CD14-positive monocyte (primary cell): ENCODE data around the gene ZNF26. TPM values are rescaled to one million over a fixed set of nuclear protein-coding genes. Genes with fewer than 3 reads are reported as not detected.
"Not testable (repeated sequence)": the region's sequence is repeated elsewhere in the genome, so short reads cannot be mapped to it uniquely, and the experiment has no call there.

Source experiments
- DNase-seq, 3 donors: peaks; one replicate each; pipeline ENCODE4 v3.0.0-alpha.2; 2011 to 2022
- H2AFZ ChIP-seq: 2 replicates; pipeline ENCODE4 v1.6.0; 2012; ENCODE audit warnings: mild to moderate bottlenecking, low read depth, low read length, inconsistent platforms; ENCODE audit not compliant: insufficient read depth, poor library complexity, severe bottlenecking
- H3K27ac ChIP-seq, 2 donors: 1 replicate in 1 of 2; 2 replicates in 1 of 2; pipeline ENCODE4 v1.5.1; 2012 to 2013; ENCODE audit warnings: low read length in 2 of 2, control low read depth in 1 of 2, inconsistent platforms in 1 of 2, low read depth in 1 of 2, mild to moderate bottlenecking in 1 of 2
- H3K27me3 ChIP-seq, 2 donors: one replicate each; pipeline versions ENCODE4 v1.6.0 to v1.6.1; 2011 to 2013; ENCODE audit warnings: low read length in 2 of 2; ENCODE audit not compliant: control insufficient read depth in 2 of 2, insufficient read depth in 2 of 2
- H3K36me3 ChIP-seq, 2 donors: replicated peaks in 1 of 2; 1 replicate in 1 of 2; 2 replicates in 1 of 2; pipeline versions ENCODE4 v1.5.1 to v1.6.1; 2012 to 2013; ENCODE audit warnings: low read length in 2 of 2, control low read depth in 1 of 2, inconsistent platforms in 1 of 2, mild to moderate bottlenecking in 1 of 2; ENCODE audit not compliant: insufficient read depth in 2 of 2, control insufficient read depth in 1 of 2
- H3K4me1 ChIP-seq, 2 donors: 1 replicate in 1 of 2; 2 replicates in 1 of 2; pipeline versions ENCODE4 v1.5.1 to v1.6.1; 2012 to 2013; ENCODE audit warnings: low read length in 2 of 2, control low read depth in 1 of 2, inconsistent platforms in 1 of 2, mild to moderate bottlenecking in 1 of 2, moderate library complexity in 1 of 2; ENCODE audit not compliant: insufficient read depth in 2 of 2, control insufficient read depth in 1 of 2
- H3K4me2 ChIP-seq: replicated peaks from 2 replicates; pipeline ENCODE3; 2012; ENCODE audit warnings: low read length, moderate library complexity, mild to moderate bottlenecking; ENCODE audit not compliant: poor library complexity, severe bottlenecking; ENCODE audit errors: extremely low read depth
- H3K4me3 ChIP-seq, 3 experiments: fragments of 200-600 bp in 1 of 3; sonication (generic) in 1 of 3; replicated peaks in 1 of 3; 1 replicate in 2 of 3; 2 replicates in 1 of 3; pipeline ENCODE4 v1.5.1; 2011 to 2013; ENCODE audit warnings: low read length in 3 of 3, mild to moderate bottlenecking in 3 of 3, control low read depth in 2 of 3, low read depth in 2 of 3, inconsistent platforms in 1 of 3, moderate library complexity in 1 of 3
- H3K79me2 ChIP-seq: 2 replicates; pipeline ENCODE4 v1.6.0; 2012; ENCODE audit warnings: mild to moderate bottlenecking, control low read depth, inconsistent platforms, low read length, moderate library complexity; ENCODE audit not compliant: insufficient read depth
- H3K9ac ChIP-seq: 2 replicates; pipeline ENCODE4 v1.6.0; 2017; ENCODE audit warnings: low read length, mild to moderate bottlenecking; ENCODE audit not compliant: insufficient read depth, poor library complexity, severe bottlenecking
- H3K9me3 ChIP-seq, 2 donors: replicated peaks in 1 of 2; 1 replicate in 1 of 2; 2 replicates in 1 of 2; pipeline versions ENCODE4 v1.5.1 to v1.6.1; 2012 to 2013; ENCODE audit warnings: low read length in 2 of 2, control low read depth in 1 of 2; ENCODE audit not compliant: control insufficient read depth in 1 of 2, insufficient read depth in 1 of 2
- H4K20me1 ChIP-seq: 2 replicates; pipeline ENCODE4 v1.6.0; 2012; ENCODE audit warnings: mild to moderate bottlenecking, low read length, control low read depth, moderate library complexity; ENCODE audit not compliant: insufficient read depth
- H3K27ac Mint-ChIP-seq, 7 donors: one replicate each; pipeline ENCODE4 v1.8.0; 2020; ENCODE audit warnings: mild to moderate bottlenecking in 7 of 7, mixed read lengths in 7 of 7, moderate library complexity in 6 of 7, inconsistent platforms in 2 of 7
- H3K27me3 Mint-ChIP-seq, 3 donors: one replicate each; pipeline ENCODE4 v1.8.0; 2021 to 2022; ENCODE audit warnings: low read depth in 3 of 3, mild to moderate bottlenecking in 3 of 3, mixed read lengths in 3 of 3, moderate library complexity in 3 of 3, inconsistent platforms in 1 of 3
- H3K36me3 Mint-ChIP-seq, 2 donors: one replicate each; pipeline ENCODE4 v1.8.0; 2020; ENCODE audit warnings: mixed read lengths in 2 of 2, inconsistent platforms in 1 of 2, mild to moderate bottlenecking in 1 of 2
- H3K4me1 Mint-ChIP-seq: one replicate; pipeline ENCODE4 v1.8.0; 2020; ENCODE audit warnings: mild to moderate bottlenecking, mixed read lengths
- H3K4me3 Mint-ChIP-seq, 2 donors: one replicate each; pipeline ENCODE4 v1.8.0; 2020; ENCODE audit warnings: mild to moderate bottlenecking in 2 of 2, mixed read lengths in 2 of 2, moderate library complexity in 1 of 2
- H3K9me3 Mint-ChIP-seq, 7 donors: one replicate each; pipeline ENCODE4 v1.8.0; 2020 to 2022; ENCODE audit warnings: mixed read lengths in 7 of 7, mild to moderate bottlenecking in 6 of 7, moderate library complexity in 6 of 7, inconsistent platforms in 2 of 7
- WGBS: methylation state at CpG from one replicate; pipeline ENCODE4 v1.1.5; 2013; ENCODE audit warnings: missing lambda C conversion rate; ENCODE audit not compliant: insufficient coverage; 5-methylcytosine and 5-hydroxymethylcytosine counted together
- intact Hi-C, 2 donors: fragments of 100-400 bp; cut with micrococcal nuclease; formaldehyde crosslinking; loops; one replicate each; pipeline versions ENCODE4 v1.15.0 to v1.15.1; 2023
- polyA plus RNA-seq, 3 donors: library from polyadenylated mRNA; depleted of rRNA in 1 of 3; unstranded in 2 of 3; stranded (reverse) in 1 of 3; fragments of 300-500 nt in 2 of 3; fragments of >200 nt in 1 of 3; fragmentation: Illumina TruSeq in 2 of 3; gene quantifications; 1 replicate in 2 of 3; 2 replicates in 1 of 3; pipeline ENCODE4 v1.2.3, GENCODE V29; 2012 to 2021
- TF ChIP-seq, protein P1 (sequence below): fragments of 200-600 bp; IDR thresholded peaks from one replicate; pipeline ENCODE4 v1.8.0; 2022; ENCODE audit warnings: antibody characterized with exemption, mild to moderate bottlenecking

Gene ZNF26
- polyA plus RNA-seq, 3 donors: 3.3 to 17.6 (median 3.8) TPM

DNA sequence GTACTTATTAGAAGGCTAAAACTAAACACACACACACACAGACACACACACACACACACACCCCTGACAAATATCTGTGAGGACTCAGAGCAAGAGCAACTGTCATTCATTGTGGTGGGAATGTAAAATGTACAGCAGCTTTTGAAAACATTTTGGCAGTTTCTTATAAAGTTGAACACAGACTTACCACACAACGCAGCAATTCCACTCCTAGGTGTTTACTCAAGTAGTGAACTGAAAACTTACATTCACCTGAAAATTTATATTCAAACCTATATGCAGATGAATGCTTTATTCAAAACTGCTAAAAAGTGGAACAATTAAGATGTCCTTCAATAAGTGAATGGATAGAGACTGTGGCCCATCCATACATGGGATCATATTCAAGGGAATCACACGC lies 48.7 kb upstream of the ZNF26 start:
- H3K4me2 ChIP-seq: no peak overlapping the region
- Mint-ChIP-seq H3K4me3 (no peak overlapping the region), H3K9me3 (peaks cover 44 to 94% (median 88%) of the 10 kb centered on the region in 7 donors), H3K36me3 (peaks cover 12 to 30% of the 10 kb centered on the region in 2 donors), H3K27ac (no peak overlapping the region), H3K27me3 (peaks cover 0 to 2% (median 0%) of the 10 kb centered on the region in 3 donors), H3K4me1 (no peaks in the 10 kb centered on the region)
- H4K20me1 ChIP-seq: no peaks in the 10 kb centered on the region
- H3K36me3 ChIP-seq: peaks cover 4 to 16% of the 10 kb centered on the region in 2 donors
- intact Hi-C loops: no loop called here
- peaks cover 78% of the 10 kb centered on the region in 2 donors for H3K9me3 ChIP-seq
- DNase-seq: no peak
- no peak overlapping the region for H3K9ac ChIP-seq
- TF ChIP-seq, protein P1, sequence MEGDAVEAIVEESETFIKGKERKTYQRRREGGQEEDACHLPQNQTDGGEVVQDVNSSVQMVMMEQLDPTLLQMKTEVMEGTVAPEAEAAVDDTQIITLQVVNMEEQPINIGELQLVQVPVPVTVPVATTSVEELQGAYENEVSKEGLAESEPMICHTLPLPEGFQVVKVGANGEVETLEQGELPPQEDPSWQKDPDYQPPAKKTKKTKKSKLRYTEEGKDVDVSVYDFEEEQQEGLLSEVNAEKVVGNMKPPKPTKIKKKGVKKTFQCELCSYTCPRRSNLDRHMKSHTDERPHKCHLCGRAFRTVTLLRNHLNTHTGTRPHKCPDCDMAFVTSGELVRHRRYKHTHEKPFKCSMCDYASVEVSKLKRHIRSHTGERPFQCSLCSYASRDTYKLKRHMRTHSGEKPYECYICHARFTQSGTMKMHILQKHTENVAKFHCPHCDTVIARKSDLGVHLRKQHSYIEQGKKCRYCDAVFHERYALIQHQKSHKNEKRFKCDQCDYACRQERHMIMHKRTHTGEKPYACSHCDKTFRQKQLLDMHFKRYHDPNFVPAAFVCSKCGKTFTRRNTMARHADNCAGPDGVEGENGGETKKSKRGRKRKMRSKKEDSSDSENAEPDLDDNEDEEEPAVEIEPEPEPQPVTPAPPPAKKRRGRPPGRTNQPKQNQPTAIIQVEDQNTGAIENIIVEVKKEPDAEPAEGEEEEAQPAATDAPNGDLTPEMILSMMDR: no peak
- H3K27ac ChIP-seq: no peak overlapping the region
- no peaks in the 10 kb centered on the region for H3K79me2 ChIP-seq
- no peaks in the 10 kb centered on the region for H3K27me3 ChIP-seq
- no peak overlapping the region for H2AFZ ChIP-seq
- no peak overlapping the region for H3K4me3 ChIP-seq
- H3K4me1 ChIP-seq: no peaks in the 10 kb centered on the region
- no CpG with 5 or more reads among the region's 2 CpGs for WGBS

DNA sequence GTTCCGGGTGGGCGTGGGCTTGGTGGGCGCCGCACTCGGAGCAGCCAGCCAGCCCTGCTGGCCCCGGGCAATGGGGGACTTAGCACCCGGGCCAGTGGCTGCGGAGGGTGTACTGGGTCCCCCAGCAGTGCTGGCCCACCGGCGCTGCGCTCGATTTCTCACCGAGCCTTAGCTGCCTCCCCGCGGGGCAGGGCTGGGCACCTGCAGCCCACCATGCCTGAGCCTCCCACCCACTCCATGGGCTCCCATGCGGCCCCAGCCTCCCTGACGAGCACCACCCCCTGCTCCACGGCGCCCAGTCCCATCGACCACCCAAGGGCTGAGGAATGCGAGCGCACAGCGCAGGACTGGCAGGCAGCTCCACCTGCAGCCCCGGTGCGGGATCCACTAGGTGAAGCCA lies 47.4 kb upstream of the ZNF26 start:
- peaks cover 78 to 82% of the 10 kb centered on the region in 2 donors for H3K9me3 ChIP-seq
- H3K4me1 Mint-ChIP-seq, H3K79me2 ChIP-seq, H3K4me3 Mint-ChIP-seq, H3K27ac ChIP-seq, intact Hi-C loops, H3K27me3 ChIP-seq, H3K9ac ChIP-seq, H3K27me3 Mint-ChIP-seq, H3K4me2 ChIP-seq, H4K20me1 ChIP-seq, H3K4me3 ChIP-seq, H2AFZ ChIP-seq, H3K4me1 ChIP-seq, DNase-seq, H3K27ac Mint-ChIP-seq: not testable (repeated sequence)
- peaks cover 16 to 29% of the 10 kb centered on the region in 2 donors for H3K36me3 ChIP-seq
- Mint-ChIP-seq H3K36me3 (peaks cover 20 to 41% of the 10 kb centered on the region in 2 donors), H3K9me3 (peaks cover 50 to 96% (median 90%) of the 10 kb centered on the region in 7 donors)
- 100% methylated on average over 2 of the region's 25 CpGs for WGBS
